ENCODE data around the gene SEL1L2.

The SEL1L2 gene

DNA sequence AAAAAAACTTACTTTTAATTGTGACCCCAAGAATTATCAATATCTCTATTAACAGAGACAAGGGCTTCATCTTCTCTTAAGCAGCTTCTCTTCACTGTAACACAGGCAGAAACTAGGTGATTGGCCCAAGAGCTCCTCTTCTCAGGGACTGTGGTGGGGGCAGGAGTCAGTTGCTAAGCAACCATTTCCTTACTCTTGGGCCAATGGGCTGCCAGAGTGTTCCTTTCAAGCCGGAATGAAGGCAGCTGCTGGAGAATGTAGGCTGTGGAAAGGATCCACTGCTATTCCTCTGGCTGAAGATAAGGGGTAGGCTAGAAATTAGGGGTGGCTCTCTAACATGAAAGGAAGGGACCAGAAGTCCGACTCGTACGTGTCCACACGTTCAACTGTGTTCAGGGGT is at the start of gene SEL1L2:
Gene SEL1L2, minus strand, starts transcription at position 150 of the 400 bp plus-strand sequence. Its CDS starts 80 bp downstream, at position 70.
- no peak within 1 kb of the TSS for H2AFZ ChIP-seq (ENCODE audit: low read length)
- H3K9me2 ChIP-seq (replicated peaks; ENCODE audit: low read depth, low read length): no peaks in the 10 kb centered on the region
- TF ChIP-seq, protein P1, sequence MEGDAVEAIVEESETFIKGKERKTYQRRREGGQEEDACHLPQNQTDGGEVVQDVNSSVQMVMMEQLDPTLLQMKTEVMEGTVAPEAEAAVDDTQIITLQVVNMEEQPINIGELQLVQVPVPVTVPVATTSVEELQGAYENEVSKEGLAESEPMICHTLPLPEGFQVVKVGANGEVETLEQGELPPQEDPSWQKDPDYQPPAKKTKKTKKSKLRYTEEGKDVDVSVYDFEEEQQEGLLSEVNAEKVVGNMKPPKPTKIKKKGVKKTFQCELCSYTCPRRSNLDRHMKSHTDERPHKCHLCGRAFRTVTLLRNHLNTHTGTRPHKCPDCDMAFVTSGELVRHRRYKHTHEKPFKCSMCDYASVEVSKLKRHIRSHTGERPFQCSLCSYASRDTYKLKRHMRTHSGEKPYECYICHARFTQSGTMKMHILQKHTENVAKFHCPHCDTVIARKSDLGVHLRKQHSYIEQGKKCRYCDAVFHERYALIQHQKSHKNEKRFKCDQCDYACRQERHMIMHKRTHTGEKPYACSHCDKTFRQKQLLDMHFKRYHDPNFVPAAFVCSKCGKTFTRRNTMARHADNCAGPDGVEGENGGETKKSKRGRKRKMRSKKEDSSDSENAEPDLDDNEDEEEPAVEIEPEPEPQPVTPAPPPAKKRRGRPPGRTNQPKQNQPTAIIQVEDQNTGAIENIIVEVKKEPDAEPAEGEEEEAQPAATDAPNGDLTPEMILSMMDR (conservative IDR thresholded peaks at IDR 0.05; ENCODE audit: low read length): no peak
- TF ChIP-seq EZH2phosphoT487 (IDR thresholded peaks at IDR 0.05; ENCODE audit: borderline replicate concordance): no peak
- no peaks in the 10 kb centered on the region for H3K79me2 ChIP-seq (ENCODE audit: insufficient read depth, low read length)
- H3K9ac ChIP-seq (ENCODE audit: low read depth, low read length, poor library complexity, severe bottlenecking): no peak within 1 kb of the TSS
- H3K36me3 ChIP-seq (ENCODE audit: insufficient read depth, low read length): no peaks in the 10 kb centered on the region
- H3K4me1 ChIP-seq (ENCODE audit: insufficient read depth, low read length, poor library complexity, severe bottlenecking): no peaks in the 10 kb centered on the region
- H3K27me3 ChIP-seq (ENCODE audit: insufficient read depth, low read length, poor library complexity, severe bottlenecking): no peaks in the 10 kb centered on the region
- no peak within 1 kb of the TSS for H3K4me3 ChIP-seq (ENCODE audit: low read length, poor library complexity, severe bottlenecking)
- H3K9me3 ChIP-seq (ENCODE audit: insufficient read depth, low read depth, low read length): peaks cover 3% of the 10 kb centered on the region; the same call in 1 of the 2 replicates
- no peaks in the 10 kb centered on the region for H3F3A ChIP-seq (ENCODE audit: low read depth)
- H3K4me2 ChIP-seq (ENCODE audit: low read depth, low read length, poor library complexity, severe bottlenecking): no peak within 1 kb of the TSS
- no peaks in the 10 kb centered on the region for H4K20me1 ChIP-seq (ENCODE audit: insufficient read depth, low read length, poor library complexity, severe bottlenecking)

- H3F3A ChIP-seq (ENCODE audit: low read depth): no peaks in the 10 kb centered on the region
- H3K4me2 ChIP-seq (ENCODE audit: low read depth, low read length, poor library complexity, severe bottlenecking): no peak overlapping the region
- H4K20me1 ChIP-seq (ENCODE audit: insufficient read depth, low read length, poor library complexity, severe bottlenecking): no peaks in the 10 kb centered on the region
- TF ChIP-seq, protein P1 (conservative IDR thresholded peaks at IDR 0.05; ENCODE audit: low read length): no peak
- TF ChIP-seq EZH2phosphoT487 (IDR thresholded peaks at IDR 0.05; ENCODE audit: borderline replicate concordance): no peak
- H3K4me1 ChIP-seq (ENCODE audit: insufficient read depth, low read length, poor library complexity, severe bottlenecking): no peaks in the 10 kb centered on the region
- no peak overlapping the region for H2AFZ ChIP-seq (ENCODE audit: low read length)
- H3K4me3 ChIP-seq (ENCODE audit: low read length, poor library complexity, severe bottlenecking): no peak overlapping the region
- H3K27me3 ChIP-seq (ENCODE audit: insufficient read depth, low read length, poor library complexity, severe bottlenecking): no peaks in the 10 kb centered on the region
- no peaks in the 10 kb centered on the region for H3K79me2 ChIP-seq (ENCODE audit: insufficient read depth, low read length)
- H3K9me2 ChIP-seq (replicated peaks; ENCODE audit: low read depth, low read length): no peaks in the 10 kb centered on the region
- H3K36me3 ChIP-seq (ENCODE audit: insufficient read depth, low read length): no peaks in the 10 kb centered on the region
- no peak overlapping the region for H3K9ac ChIP-seq (ENCODE audit: low read depth, low read length, poor library complexity, severe bottlenecking)
- no peaks in the 10 kb centered on the region for H3K9me3 ChIP-seq (ENCODE audit: insufficient read depth, low read depth, low read length)
Measured at GRCh38 chr20:14036567-14036966, 46.2 kb upstream of the SEL1L2 start.

DNA sequence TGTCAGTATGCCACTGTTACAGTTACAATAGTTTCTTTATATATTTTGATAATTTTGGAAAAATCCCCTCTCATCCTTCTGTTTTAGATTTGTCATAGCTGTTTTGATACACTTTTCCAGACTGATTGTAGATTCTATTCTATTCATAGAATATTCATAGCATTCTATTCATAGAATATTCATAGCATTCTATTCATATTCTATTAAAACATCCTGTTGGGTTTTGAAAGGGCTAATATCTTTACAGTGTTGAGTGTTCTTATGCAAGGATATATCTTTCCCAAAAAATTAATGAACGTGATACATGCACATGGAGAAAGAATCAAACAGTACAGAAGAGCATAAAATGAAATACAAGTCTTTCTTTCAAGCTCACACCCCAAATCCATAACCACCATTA is 42.9 kb upstream of the SEL1L2 start:
- no peak for TF ChIP-seq EZH2phosphoT487 (IDR thresholded peaks at IDR 0.05; ENCODE audit: borderline replicate concordance)
- TF ChIP-seq, protein P1 (conservative IDR thresholded peaks at IDR 0.05; ENCODE audit: low read length): no peak
- Histone ChIP-seq H3F3A (ENCODE audit: low read depth) (no peaks in the 10 kb centered on the region), H3K79me2 (ENCODE audit: insufficient read depth, low read length) (no peaks in the 10 kb centered on the region), H3K4me3 (ENCODE audit: low read length, poor library complexity, severe bottlenecking) (no peak overlapping the region), H3K9me3 (ENCODE audit: insufficient read depth, low read depth, low read length) (no peaks in the 10 kb centered on the region), H3K27me3 (ENCODE audit: insufficient read depth, low read length, poor library complexity, severe bottlenecking) (no peaks in the 10 kb centered on the region), H4K20me1 (ENCODE audit: insufficient read depth, low read length, poor library complexity, severe bottlenecking) (no peaks in the 10 kb centered on the region), H3K9me2 (replicated peaks; ENCODE audit: low read depth, low read length) (no peaks in the 10 kb centered on the region), H3K4me1 (ENCODE audit: insufficient read depth, low read length, poor library complexity, severe bottlenecking) (no peaks in the 10 kb centered on the region), H3K9ac (ENCODE audit: low read depth, low read length, poor library complexity, severe bottlenecking) (no peak overlapping the region), H3K36me3 (ENCODE audit: insufficient read depth, low read length) (no peaks in the 10 kb centered on the region), H2AFZ (ENCODE audit: low read length) (no peak overlapping the region), H3K4me2 (ENCODE audit: low read depth, low read length, poor library complexity, severe bottlenecking) (no peak overlapping the region)
